ENCODE measurements around the gene SMCO2.

Gene SMCO2

DNA sequence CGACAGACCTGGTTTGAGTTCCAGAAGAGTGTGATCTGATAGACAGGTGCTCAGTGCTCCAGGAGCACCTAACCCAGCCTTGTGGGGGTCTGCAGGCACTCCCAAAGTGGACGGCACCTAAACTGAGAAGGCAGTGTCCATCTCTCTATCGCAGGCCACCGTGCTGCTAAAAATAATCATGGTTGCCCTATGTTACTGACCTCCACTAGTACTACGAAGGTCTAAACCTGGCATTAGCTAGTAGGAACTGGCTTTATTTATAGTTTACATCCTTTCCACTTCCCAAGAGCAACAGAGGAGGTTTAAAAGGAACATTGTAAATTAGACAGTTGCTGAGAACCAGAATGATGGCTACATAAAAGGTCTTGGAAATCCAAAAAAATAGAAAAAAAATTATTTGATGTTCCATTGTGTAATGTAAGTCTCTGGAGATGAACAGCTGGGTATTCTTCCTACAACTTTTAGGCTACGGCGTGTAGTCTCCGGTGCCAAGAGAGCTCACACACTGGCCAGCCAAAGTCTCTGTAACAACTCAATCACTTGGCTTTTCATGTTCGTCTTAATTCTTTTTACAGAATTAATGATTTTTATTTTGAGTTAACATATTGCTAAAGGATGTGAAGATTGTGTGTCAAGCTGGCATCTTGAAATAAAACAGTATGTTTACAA is 104.8 kb downstream of the SMCO2 start:
- TF ChIP-seq ZBTB7A (IDR thresholded peaks at IDR 0.05; ENCODE audit: low read depth): no peak
- TF ChIP-seq, protein P1, sequence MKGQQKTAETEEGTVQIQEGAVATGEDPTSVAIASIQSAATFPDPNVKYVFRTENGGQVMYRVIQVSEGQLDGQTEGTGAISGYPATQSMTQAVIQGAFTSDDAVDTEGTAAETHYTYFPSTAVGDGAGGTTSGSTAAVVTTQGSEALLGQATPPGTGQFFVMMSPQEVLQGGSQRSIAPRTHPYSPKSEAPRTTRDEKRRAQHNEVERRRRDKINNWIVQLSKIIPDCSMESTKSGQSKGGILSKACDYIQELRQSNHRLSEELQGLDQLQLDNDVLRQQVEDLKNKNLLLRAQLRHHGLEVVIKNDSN (IDR thresholded peaks at IDR 0.05): no peak
- no peak for TF ChIP-seq EGR1 (IDR thresholded peaks at IDR 0.05)
- TF ChIP-seq, protein P2, sequence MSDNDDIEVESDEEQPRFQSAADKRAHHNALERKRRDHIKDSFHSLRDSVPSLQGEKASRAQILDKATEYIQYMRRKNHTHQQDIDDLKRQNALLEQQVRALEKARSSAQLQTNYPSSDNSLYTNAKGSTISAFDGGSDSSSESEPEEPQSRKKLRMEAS (IDR thresholded peaks at IDR 0.05): no peak
